BLaER1 treated with 17β-estradiol and CSF1 and Interleukin-3, amounts not matched to agents 10 nM and 100 nM (cell line): ENCODE measurements around the gene LCE3C.
"Not testable (repeated sequence)": the region's sequence is repeated elsewhere in the genome, so short reads cannot be mapped to it uniquely, and the experiment has no call there.

Source experiments
- H3K27ac ChIP-seq, 11 experiments: shearing (Covaris generic); formaldehyde crosslinking; 2 replicates each; pipeline ENCODE4 v1.8.1; 2022
- H3K27me3 ChIP-seq, 11 experiments: shearing (Covaris generic); formaldehyde crosslinking; 2 replicates each; pipeline ENCODE4 v1.8.1; 2022
- H3K36me3 ChIP-seq, 11 experiments: shearing (Covaris generic); formaldehyde crosslinking; 2 replicates each; pipeline ENCODE4 v1.8.1; 2022
- H3K4me1 ChIP-seq, 10 experiments: shearing (Covaris generic); formaldehyde crosslinking; 2 replicates each; pipeline ENCODE4 v1.8.1; 2022
- H3K4me2 ChIP-seq, 11 experiments: shearing (Covaris generic); formaldehyde crosslinking; 2 replicates each; pipeline ENCODE4 v1.8.1; 2022
- H3K4me3 ChIP-seq, 10 experiments: shearing (Covaris generic); formaldehyde crosslinking; 2 replicates each; pipeline ENCODE4 v1.8.1; 2022
- H3K9ac ChIP-seq, 11 experiments: shearing (Covaris generic); formaldehyde crosslinking; 2 replicates each; pipeline ENCODE4 v1.8.1; 2022
- H3K9me3 ChIP-seq, 11 experiments: shearing (Covaris generic); formaldehyde crosslinking; replicated peaks in 1 of 11; 2 replicates each; pipeline ENCODE4 v1.8.1; 2022
- H4K20me1 ChIP-seq, 11 experiments: shearing (Covaris generic); formaldehyde crosslinking; 2 replicates each; pipeline ENCODE4 v1.8.1; 2022
- Cebpa-rat ChIP-seq, 11 experiments: shearing (Covaris generic); IDR thresholded peaks; 2 replicates each; pipeline ENCODE4 v1.8.1; 2022

Gene LCE3C

GRCh38 chr1:152599934-152600333, at the start of gene LCE3C:
Gene LCE3C (plus strand): TSS chr1:152600234. CDS start chr1:152600732, 498 bp downstream.
- H3K36me3 ChIP-seq: no peaks in the 10 kb centered on the region
- H3K4me2 ChIP-seq: no peak within 1 kb of the TSS
- no peak for TF ChIP-seq Cebpa-rat (IDR thresholded peaks at IDR 0.05)
- no peaks in the 10 kb centered on the region for H4K20me1 ChIP-seq
- no peaks in the 10 kb centered on the region for H3K4me1 ChIP-seq
- no peak within 1 kb of the TSS for H3K4me3 ChIP-seq
- H3K9ac ChIP-seq: no peak within 1 kb of the TSS
- no peak within 1 kb of the TSS for H3K27ac ChIP-seq
- no peaks in the 10 kb centered on the region for H3K27me3 ChIP-seq
- peaks cover 0 to 12% (median 6%) of the 10 kb centered on the region in 11 experiments; a peak in 6 of 22 replicates for H3K9me3 ChIP-seq

GRCh38 chr1:152565115-152565514, 34.9 kb upstream of the LCE3C start:
- H3K4me1 ChIP-seq: peaks cover 0 to 10% (median 0%) of the 10 kb centered on the region in 10 experiments; a peak in 5 of 20 replicates
- no peak overlapping the region for H3K9ac ChIP-seq
- no peak for TF ChIP-seq Cebpa-rat (IDR thresholded peaks at IDR 0.05)
- H3K27ac ChIP-seq: no peak overlapping the region
- H3K4me3 ChIP-seq: no peak overlapping the region
- no peaks in the 10 kb centered on the region for H4K20me1 ChIP-seq
- peaks cover 5 to 22% (median 16%) of the 10 kb centered on the region in 11 experiments; a peak in 20 of 22 replicates for H3K9me3 ChIP-seq
- H3K36me3 ChIP-seq: no peaks in the 10 kb centered on the region
- H3K27me3 ChIP-seq: no peaks in the 10 kb centered on the region
- H3K4me2 ChIP-seq: no peak overlapping the region; a peak in 1 of 22 replicates

- Histone ChIP-seq H3K4me2 (peak overlapping the region in 6 of 11 experiments; percentile 4 to 39 (median 20); a peak in 6 of 22 replicates), H3K27ac (no peak overlapping the region), H3K4me1 (peaks cover 0 to 10% (median 0%) of the 10 kb centered on the region in 10 experiments; a peak in 5 of 20 replicates), H4K20me1 (no peaks in the 10 kb centered on the region), H3K9me3 (peaks cover 9 to 24% (median 19%) of the 10 kb centered on the region in 11 experiments; a peak in 20 of 22 replicates), H3K4me3 (no peak overlapping the region), H3K9ac (no peak overlapping the region), H3K27me3 (no peaks in the 10 kb centered on the region), H3K36me3 (no peaks in the 10 kb centered on the region)
- no peak for TF ChIP-seq Cebpa-rat (IDR thresholded peaks at IDR 0.05)
These were observed 34.4 kb upstream of the LCE3C start for GRCh38 chr1:152565535-152566215.

GRCh38 chr1:152566681-152567080, 33.4 kb upstream of the LCE3C start, which contains the start of gene LCE3E:
Gene LCE3E (minus strand): TSS chr1:152566780. CDS start chr1:152566208, 572 bp downstream.
- peaks cover 0 to 10% (median 0%) of the 10 kb centered on the region in 10 experiments; a peak in 5 of 20 replicates for H3K4me1 ChIP-seq
- no peak within 1 kb of the TSS for H3K4me3 ChIP-seq
- H3K4me2 ChIP-seq: peak within 1 kb of the TSS in 6 of 11 experiments; percentile 4 to 39 (median 20); a peak in 6 of 22 replicates
- H3K9ac ChIP-seq: no peak within 1 kb of the TSS
- no peak within 1 kb of the TSS for H3K27ac ChIP-seq
- no peaks in the 10 kb centered on the region for H3K36me3 ChIP-seq
- no peak for TF ChIP-seq Cebpa-rat (IDR thresholded peaks at IDR 0.05)
- H3K27me3 ChIP-seq: no peaks in the 10 kb centered on the region
- no peaks in the 10 kb centered on the region for H4K20me1 ChIP-seq
- H3K9me3 ChIP-seq: peaks cover 9 to 24% (median 20%) of the 10 kb centered on the region in 11 experiments; a peak in 20 of 22 replicates

GRCh38 chr1:152577168-152577567, 22.9 kb upstream of the LCE3C start:
- H3K36me3 ChIP-seq: no peaks in the 10 kb centered on the region
- no peak overlapping the region for H3K27ac ChIP-seq
- no peak overlapping the region for H3K4me3 ChIP-seq
- no peaks in the 10 kb centered on the region for H3K27me3 ChIP-seq
- no peaks in the 10 kb centered on the region for H3K9me3 ChIP-seq
- H3K9ac ChIP-seq: no peak overlapping the region
- no peaks in the 10 kb centered on the region for H3K4me1 ChIP-seq
- no peak overlapping the region for H3K4me2 ChIP-seq
- no peak for TF ChIP-seq Cebpa-rat (IDR thresholded peaks at IDR 0.05)
- no peaks in the 10 kb centered on the region for H4K20me1 ChIP-seq

- not testable (repeated sequence) for H3K9ac ChIP-seq, H3K27me3 ChIP-seq, H3K27ac ChIP-seq, H3K4me3 ChIP-seq, H3K9me3 ChIP-seq, H3K36me3 ChIP-seq, H3K4me2 ChIP-seq, H4K20me1 ChIP-seq, H3K4me1 ChIP-seq
These were observed 20.5 kb upstream of the LCE3C start for GRCh38 chr1:152579526-152579925.

GRCh38 chr1:152580433-152580832, 19.6 kb upstream of the LCE3C start, which contains the start of gene LCE3D:
Gene LCE3D (minus strand): TSS chr1:152580516. CDS start chr1:152579936, 580 bp downstream.
- TF ChIP-seq Cebpa-rat (IDR thresholded peaks at IDR 0.05): no peak
- Histone ChIP-seq H3K9ac (no peak within 1 kb of the TSS), H3K27ac (no peak within 1 kb of the TSS), H3K4me2 (no peak within 1 kb of the TSS), H3K9me3 (no peaks in the 10 kb centered on the region), H3K4me3 (no peak within 1 kb of the TSS), H3K36me3 (no peaks in the 10 kb centered on the region), H3K27me3 (no peaks in the 10 kb centered on the region), H4K20me1 (no peaks in the 10 kb centered on the region), H3K4me1 (no peaks in the 10 kb centered on the region)

GRCh38 chr1:152582647-152583046, 17.4 kb upstream of the LCE3C start:
- H3K4me3 ChIP-seq: no peak overlapping the region
- H3K9ac ChIP-seq: no peak overlapping the region
- no peaks in the 10 kb centered on the region for H3K36me3 ChIP-seq
- H3K9me3 ChIP-seq: no peaks in the 10 kb centered on the region
- H3K4me1 ChIP-seq: no peaks in the 10 kb centered on the region
- no peaks in the 10 kb centered on the region for H3K27me3 ChIP-seq
- no peak for TF ChIP-seq Cebpa-rat (IDR thresholded peaks at IDR 0.05)
- no peak overlapping the region for H3K4me2 ChIP-seq
- no peaks in the 10 kb centered on the region for H4K20me1 ChIP-seq
- no peak overlapping the region for H3K27ac ChIP-seq

- no peak overlapping the region for H3K27ac ChIP-seq
- H4K20me1 ChIP-seq: no peaks in the 10 kb centered on the region
- no peak for TF ChIP-seq Cebpa-rat (IDR thresholded peaks at IDR 0.05)
- no peaks in the 10 kb centered on the region for H3K27me3 ChIP-seq
- no peaks in the 10 kb centered on the region for H3K4me1 ChIP-seq
- no peak overlapping the region for H3K4me2 ChIP-seq
- H3K4me3 ChIP-seq: no peak overlapping the region
- no peaks in the 10 kb centered on the region for H3K9me3 ChIP-seq
- no peak overlapping the region for H3K9ac ChIP-seq
- no peaks in the 10 kb centered on the region for H3K36me3 ChIP-seq
These were observed 14.4 kb upstream of the LCE3C start for GRCh38 chr1:152585586-152585985.

- Histone ChIP-seq H3K36me3 (no peaks in the 10 kb centered on the region), H3K9me3 (peaks cover 0 to 12% (median 6%) of the 10 kb centered on the region in 11 experiments; a peak in 6 of 22 replicates), H3K4me2 (no peak overlapping the region), H3K4me1 (no peaks in the 10 kb centered on the region), H3K4me3 (no peak overlapping the region), H3K9ac (no peak overlapping the region), H3K27ac (no peak overlapping the region), H3K27me3 (no peaks in the 10 kb centered on the region), H4K20me1 (no peaks in the 10 kb centered on the region)
- no peak for TF ChIP-seq Cebpa-rat (IDR thresholded peaks at IDR 0.05)
These were observed 3.0 kb upstream of the LCE3C start for GRCh38 chr1:152596986-152597385.
